Inferior parietal cortex (tissue), 1 donor: ENCODE data around the gene KRTAP5-4.
"Not testable (repeated sequence)": the region's sequence is repeated elsewhere in the genome, so short reads cannot be mapped to it uniquely, and the experiment has no call there.

ENCODE experiments used
- DNase-seq: peaks from one replicate; pipeline ENCODE4 v3.0.0-alpha.2; 2016; ENCODE audit errors: extremely low spot score

The KRTAP5-4 gene

GRCh38 chr11:1600626-1601025 is 21.3 kb downstream of the KRTAP5-4 start:
- no peak for DNase-seq

- DNase-seq, result no peak
Observed at GRCh38 chr11:1598816-1599215, 23.1 kb downstream of the KRTAP5-4 start.

- DNase-seq, result not testable (repeated sequence)
Observed at GRCh38 chr11:1598406-1598805, 23.5 kb downstream of the KRTAP5-4 start.

- no peak for DNase-seq
Observed at GRCh38 chr11:1597994-1598380, 24.0 kb downstream of the KRTAP5-4 start, which contains the start of gene KRTAP5-2. KRTAP5-2 (minus strand) TSS chr11:1598294; CDS start chr11:1598250, 44 bp downstream.

- DNase-seq, result no peak
Observed at GRCh38 chr11:1597331-1597993, 24.5 kb downstream of the KRTAP5-4 start.

GRCh38 chr11:1596576-1597121 is 25.3 kb downstream of the KRTAP5-4 start:
- not testable (repeated sequence) for DNase-seq

- DNase-seq, result not testable (repeated sequence)
Observed at GRCh38 chr11:1595994-1596575, 25.9 kb downstream of the KRTAP5-4 start.

GRCh38 chr11:1592628-1593027 is 29.3 kb downstream of the KRTAP5-4 start:
- DNase-seq, result no peak

GRCh38 chr11:1589996-1590395 is 31.9 kb downstream of the KRTAP5-4 start:
- no peak for DNase-seq

- DNase-seq, result not testable (repeated sequence)
Observed at GRCh38 chr11:1589191-1589963, 32.6 kb downstream of the KRTAP5-4 start.

- DNase-seq, result no peak
Observed at GRCh38 chr11:1586699-1587098, 35.2 kb downstream of the KRTAP5-4 start.

GRCh38 chr11:1584661-1585370 is 37.1 kb downstream of the KRTAP5-4 start, which contains the start of gene KRTAP5-1:
KRTAP5-1 (minus strand) TSS chr11:1585283; CDS start chr11:1585249, 34 bp downstream.
- not testable (repeated sequence) for DNase-seq

- not testable (repeated sequence) for DNase-seq
Observed at GRCh38 chr11:1582909-1583308, 39.0 kb downstream of the KRTAP5-4 start.

GRCh38 chr11:1581976-1582375 is 40.0 kb downstream of the KRTAP5-4 start:
- DNase-seq, result no peak

GRCh38 chr11:1576825-1577224 is 45.1 kb downstream of the KRTAP5-4 start:
- DNase-seq, result no peak

- not testable (repeated sequence) for DNase-seq
Observed at GRCh38 chr11:1575756-1576155, 46.2 kb downstream of the KRTAP5-4 start.

- peak; percentile 67 for DNase-seq
Observed at GRCh38 chr11:1574933-1575242, 47.0 kb downstream of the KRTAP5-4 start.

GRCh38 chr11:1574238-1574932 is 47.6 kb downstream of the KRTAP5-4 start:
- no peak for DNase-seq

GRCh38 chr11:1573903-1574237 is 48.1 kb downstream of the KRTAP5-4 start:
- no peak for DNase-seq

- DNase-seq, result no peak
Observed at GRCh38 chr11:1573077-1573902, 48.6 kb downstream of the KRTAP5-4 start.
